DOHH2 (cell line): ENCODE measurements around the gene TPGS2.

Experiments used
- EZH2phosphoT487 ChIP-seq: fragments of 200-600 bp; sonication (generic); IDR thresholded peaks from 2 replicates; pipeline ENCODE4 v1.6.1; 2017; ENCODE audit warnings: borderline replicate concordance, mild to moderate bottlenecking, antibody characterized with exemption, low read length, moderate library complexity, mixed read lengths
- TF ChIP-seq, protein P1 (sequence below): fragments of 200-600 bp; sonication (generic); IDR thresholded peaks from one replicate; pipeline ENCODE4 v1.5.1; 2014; ENCODE audit warnings: antibody characterized with exemption, mild to moderate bottlenecking, low read depth, low read length; ENCODE audit not compliant: poor library complexity, severe bottlenecking

DNA sequence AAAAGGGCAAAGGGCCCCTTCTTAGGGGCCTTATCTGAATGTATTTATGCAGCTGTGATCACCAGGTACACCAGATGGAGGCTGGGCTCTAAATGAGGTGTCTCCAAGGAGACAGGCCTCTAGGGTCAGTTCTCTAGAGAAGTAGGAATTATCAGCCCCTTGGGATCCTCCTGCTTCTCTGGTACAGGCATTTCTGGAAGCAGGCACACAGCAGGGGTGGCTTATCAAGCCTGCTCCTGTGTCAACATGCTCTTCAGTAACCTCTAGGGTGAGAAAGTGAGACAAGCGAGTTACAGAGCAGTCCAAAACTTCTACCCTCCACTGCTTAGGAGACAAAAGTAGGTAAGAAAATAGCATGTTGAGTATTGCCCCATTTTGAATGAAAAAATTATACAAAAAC lies 13.8 kb downstream of the TPGS2 start:
- TF ChIP-seq, protein P1, sequence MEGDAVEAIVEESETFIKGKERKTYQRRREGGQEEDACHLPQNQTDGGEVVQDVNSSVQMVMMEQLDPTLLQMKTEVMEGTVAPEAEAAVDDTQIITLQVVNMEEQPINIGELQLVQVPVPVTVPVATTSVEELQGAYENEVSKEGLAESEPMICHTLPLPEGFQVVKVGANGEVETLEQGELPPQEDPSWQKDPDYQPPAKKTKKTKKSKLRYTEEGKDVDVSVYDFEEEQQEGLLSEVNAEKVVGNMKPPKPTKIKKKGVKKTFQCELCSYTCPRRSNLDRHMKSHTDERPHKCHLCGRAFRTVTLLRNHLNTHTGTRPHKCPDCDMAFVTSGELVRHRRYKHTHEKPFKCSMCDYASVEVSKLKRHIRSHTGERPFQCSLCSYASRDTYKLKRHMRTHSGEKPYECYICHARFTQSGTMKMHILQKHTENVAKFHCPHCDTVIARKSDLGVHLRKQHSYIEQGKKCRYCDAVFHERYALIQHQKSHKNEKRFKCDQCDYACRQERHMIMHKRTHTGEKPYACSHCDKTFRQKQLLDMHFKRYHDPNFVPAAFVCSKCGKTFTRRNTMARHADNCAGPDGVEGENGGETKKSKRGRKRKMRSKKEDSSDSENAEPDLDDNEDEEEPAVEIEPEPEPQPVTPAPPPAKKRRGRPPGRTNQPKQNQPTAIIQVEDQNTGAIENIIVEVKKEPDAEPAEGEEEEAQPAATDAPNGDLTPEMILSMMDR, result no peak
- TF ChIP-seq EZH2phosphoT487, result no peak
